ENCODE measurements around the gene ARL3.

ARL3 gene

GRCh38 chr10:102649797-102650654, 64.2 kb downstream of the ARL3 start:
- no peak for FAIRE-seq

GRCh38 chr10:102648889-102649796, 65.1 kb downstream of the ARL3 start:
- no peak for FAIRE-seq

- FAIRE-seq: no peak
These were observed 65.8 kb downstream of the ARL3 start for GRCh38 chr10:102648269-102648888.

GRCh38 chr10:102647443-102648268, 66.5 kb downstream of the ARL3 start:
- FAIRE-seq: no peak

GRCh38 chr10:102646610-102647442, 67.4 kb downstream of the ARL3 start:
- FAIRE-seq: no peak

GRCh38 chr10:102645741-102646609, 68.2 kb downstream of the ARL3 start:
- no peak for FAIRE-seq

GRCh38 chr10:102645388-102645740, 68.8 kb downstream of the ARL3 start:
- FAIRE-seq: no peak

GRCh38 chr10:102644646-102645387, 69.4 kb downstream of the ARL3 start:
- FAIRE-seq: no peak

- FAIRE-seq: no peak
These were observed 70.0 kb downstream of the ARL3 start, which contains the start of gene TRIM8 for GRCh38 chr10:102644066-102644645. TSS of gene TRIM8 (plus strand) at chr10:102644479. CDS start at chr10:102644618, 139 bp downstream.

GRCh38 chr10:102643336-102644065, 70.7 kb downstream of the ARL3 start:
- no peak for FAIRE-seq

- FAIRE-seq: no peak
These were observed 71.4 kb downstream of the ARL3 start for GRCh38 chr10:102642736-102643335.

GRCh38 chr10:102641880-102642735, 72.1 kb downstream of the ARL3 start:
- FAIRE-seq: peak; percentile 97

GRCh38 chr10:102641402-102641801, 72.8 kb downstream of the ARL3 start:
- FAIRE-seq: no peak

GRCh38 chr10:102639537-102639936, 74.7 kb downstream of the ARL3 start:
- FAIRE-seq: no peak

GRCh38 chr10:102635377-102635776, 78.8 kb downstream of the ARL3 start:
- FAIRE-seq: no peak

GRCh38 chr10:102634686-102635085, 79.5 kb downstream of the ARL3 start:
- FAIRE-seq: no peak

GRCh38 chr10:102633848-102634247, 80.3 kb downstream of the ARL3 start:
- no peak for FAIRE-seq
